Fibroblast of lung (primary cell): ENCODE measurements around the gene KIF4A.

Experiments
- CTCF ChIP-seq, 2 donors: IDR thresholded peaks in 1 of 2; conservative IDR thresholded peaks in 1 of 2; 1 replicate in 1 of 2; 2 replicates in 1 of 2; pipeline ENCODE4 v1.5.1; 2011 to 2012; ENCODE audit warnings: low read length in 2 of 2, control low read depth in 1 of 2, inconsistent platforms in 1 of 2, low read depth in 1 of 2, mild to moderate bottlenecking in 1 of 2
- EZH2 ChIP-seq: IDR thresholded peaks from 2 replicates; pipeline ENCODE4 v1.5.1; 2012; ENCODE audit warnings: low read length, control low read depth, mild to moderate bottlenecking; ENCODE audit errors: missing control alignments

DNA sequence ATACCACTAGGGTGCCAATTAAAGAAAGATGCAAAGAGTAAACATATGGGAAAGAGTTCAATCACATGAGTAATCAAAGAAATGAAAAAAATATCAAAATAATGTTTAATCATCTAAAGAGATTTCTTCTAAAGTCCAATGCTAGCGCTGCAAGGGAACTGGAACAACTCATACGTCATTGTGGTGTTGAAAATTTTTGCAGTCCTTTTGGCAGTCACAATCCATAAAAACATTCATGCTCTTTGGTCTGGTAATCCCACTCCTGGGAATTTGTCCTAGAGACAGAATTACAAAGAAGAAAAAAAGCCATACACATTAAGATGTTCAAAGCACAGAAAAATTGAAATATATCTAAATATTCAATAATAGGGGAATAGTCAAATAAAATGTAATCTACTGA, 34.5 kb upstream of the KIF4A start:
- no peak for TF ChIP-seq CTCF (conservative IDR thresholded peaks at IDR 0.05 in 1 of 2, IDR thresholded peaks at IDR 0.05 in 1 of 2; ENCODE audit: low read depth in 1 of 2, low read length in 2 of 2)
- TF ChIP-seq EZH2 = no peak
